HepG2 (cell line): Measurements from ENCODE around the gene TP63.

Experiments
- JUND ChIP-seq: sonication (generic); formaldehyde crosslinking; IDR thresholded peaks from 2 replicates; pipeline ENCODE4 v1.8.0; 2022; ENCODE audit warnings: mild to moderate bottlenecking, missing genetic modification reagents
- POLR2A ChIP-seq, 2 experiments: IDR thresholded peaks; 2 replicates each; pipeline ENCODE4 v1.6.1; 2011; ENCODE audit warnings: low read depth in 2 of 2, low read length in 2 of 2, mild to moderate bottlenecking in 1 of 2, moderate library complexity in 1 of 2; ENCODE audit not compliant: insufficient read depth in 1 of 2
- SMARCC2 ChIP-seq: fragments of 450-650 bp; IDR thresholded peaks from 2 replicates; pipeline ENCODE4 v1.6.1; 2017; ENCODE audit warnings: antibody characterized with exemption, mild to moderate bottlenecking
- SP4 ChIP-seq: sonication (generic); formaldehyde crosslinking; IDR thresholded peaks from 2 replicates; pipeline ENCODE4 v1.8.1; 2023; ENCODE audit warnings: mild to moderate bottlenecking, missing genetic modification reagents
- SRF ChIP-seq: IDR thresholded peaks from 2 replicates; pipeline ENCODE4 v1.6.1; 2011; ENCODE audit warnings: mild to moderate bottlenecking, low read depth, low read length, moderate library complexity
- ZNF253 ChIP-seq: sonication (generic); formaldehyde crosslinking; IDR thresholded peaks from 2 replicates; pipeline ENCODE4 v1.8.0; 2022; ENCODE audit warnings: mild to moderate bottlenecking, missing genetic modification reagents, borderline replicate concordance
- ZNF274 ChIP-seq: sonication (generic); formaldehyde crosslinking; IDR thresholded peaks from 2 replicates; pipeline ENCODE4 v1.5.1; 2020; ENCODE audit warnings: mild to moderate bottlenecking, missing genetic modification reagents
- TF ChIP-seq, protein P1 (sequence below): sonication (generic); formaldehyde crosslinking; IDR thresholded peaks from 2 replicates; pipeline ENCODE4 v1.9.0; 2021; ENCODE audit warnings: missing genetic modification reagents, borderline replicate concordance
- TF ChIP-seq, protein P2 (sequence below): sonication (generic); formaldehyde crosslinking; IDR thresholded peaks from 2 replicates; pipeline ENCODE4 v1.8.1; 2023; ENCODE audit warnings: mild to moderate bottlenecking, missing genetic modification reagents
- TF ChIP-seq, protein P3 (sequence below): sonication (generic); formaldehyde crosslinking; IDR thresholded peaks from 2 replicates; pipeline ENCODE4 v1.5.0; 2020; ENCODE audit warnings: mild to moderate bottlenecking, missing genetic modification reagents, moderate library complexity
- TF ChIP-seq, protein P4 (sequence below): sonication (generic); formaldehyde crosslinking; conservative IDR thresholded peaks from 2 replicates; pipeline ENCODE4 v1.4.0; 2020; ENCODE audit warnings: missing genetic modification reagents
- TF ChIP-seq, protein P5 (sequence below): sonication (generic); formaldehyde crosslinking; IDR thresholded peaks from 2 replicates; pipeline ENCODE4 v1.4.0; 2020; ENCODE audit warnings: missing genetic modification reagents
- TF ChIP-seq, protein P6 (sequence below): sonication (generic); formaldehyde crosslinking; IDR thresholded peaks from 2 replicates; pipeline ENCODE4 v1.8.1; 2023; ENCODE audit warnings: mild to moderate bottlenecking, missing genetic modification reagents, borderline replicate concordance

DNA sequence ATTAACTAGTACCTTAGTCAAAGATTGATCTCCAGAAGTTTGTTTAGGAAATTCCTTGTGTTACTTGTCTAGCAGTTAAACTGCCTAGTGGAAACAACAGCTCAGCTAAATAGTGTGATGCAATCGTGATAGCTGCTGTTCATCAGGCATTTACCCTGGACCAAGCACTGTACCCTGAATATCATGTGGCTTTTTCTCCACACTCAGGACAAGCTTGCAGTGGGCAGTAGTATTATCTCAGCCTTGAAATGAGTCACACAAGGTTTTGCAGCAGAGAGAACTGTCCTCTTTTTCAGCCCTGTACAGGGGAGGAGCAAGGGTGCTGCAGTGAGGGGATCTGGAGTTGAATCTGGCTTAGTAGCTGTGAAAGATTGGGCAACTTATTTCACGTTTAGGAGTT is 208.4 kb downstream of the TP63 start:
- TF ChIP-seq, protein P1, sequence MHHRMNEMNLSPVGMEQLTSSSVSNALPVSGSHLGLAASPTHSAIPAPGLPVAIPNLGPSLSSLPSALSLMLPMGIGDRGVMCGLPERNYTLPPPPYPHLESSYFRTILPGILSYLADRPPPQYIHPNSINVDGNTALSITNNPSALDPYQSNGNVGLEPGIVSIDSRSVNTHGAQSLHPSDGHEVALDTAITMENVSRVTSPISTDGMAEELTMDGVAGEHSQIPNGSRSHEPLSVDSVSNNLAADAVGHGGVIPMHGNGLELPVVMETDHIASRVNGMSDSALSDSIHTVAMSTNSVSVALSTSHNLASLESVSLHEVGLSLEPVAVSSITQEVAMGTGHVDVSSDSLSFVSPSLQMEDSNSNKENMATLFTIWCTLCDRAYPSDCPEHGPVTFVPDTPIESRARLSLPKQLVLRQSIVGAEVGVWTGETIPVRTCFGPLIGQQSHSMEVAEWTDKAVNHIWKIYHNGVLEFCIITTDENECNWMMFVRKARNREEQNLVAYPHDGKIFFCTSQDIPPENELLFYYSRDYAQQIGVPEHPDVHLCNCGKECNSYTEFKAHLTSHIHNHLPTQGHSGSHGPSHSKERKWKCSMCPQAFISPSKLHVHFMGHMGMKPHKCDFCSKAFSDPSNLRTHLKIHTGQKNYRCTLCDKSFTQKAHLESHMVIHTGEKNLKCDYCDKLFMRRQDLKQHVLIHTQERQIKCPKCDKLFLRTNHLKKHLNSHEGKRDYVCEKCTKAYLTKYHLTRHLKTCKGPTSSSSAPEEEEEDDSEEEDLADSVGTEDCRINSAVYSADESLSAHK (CRISPR knock-in tag), result no peak
- TF ChIP-seq ZNF274 (CRISPR knock-in tag), result no peak
- TF ChIP-seq, protein P2, sequence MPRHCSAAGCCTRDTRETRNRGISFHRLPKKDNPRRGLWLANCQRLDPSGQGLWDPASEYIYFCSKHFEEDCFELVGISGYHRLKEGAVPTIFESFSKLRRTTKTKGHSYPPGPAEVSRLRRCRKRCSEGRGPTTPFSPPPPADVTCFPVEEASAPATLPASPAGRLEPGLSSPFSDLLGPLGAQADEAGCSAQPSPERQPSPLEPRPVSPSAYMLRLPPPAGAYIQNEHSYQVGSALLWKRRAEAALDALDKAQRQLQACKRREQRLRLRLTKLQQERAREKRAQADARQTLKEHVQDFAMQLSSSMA (CRISPR knock-in tag), result no peak
- TF ChIP-seq, protein P3, sequence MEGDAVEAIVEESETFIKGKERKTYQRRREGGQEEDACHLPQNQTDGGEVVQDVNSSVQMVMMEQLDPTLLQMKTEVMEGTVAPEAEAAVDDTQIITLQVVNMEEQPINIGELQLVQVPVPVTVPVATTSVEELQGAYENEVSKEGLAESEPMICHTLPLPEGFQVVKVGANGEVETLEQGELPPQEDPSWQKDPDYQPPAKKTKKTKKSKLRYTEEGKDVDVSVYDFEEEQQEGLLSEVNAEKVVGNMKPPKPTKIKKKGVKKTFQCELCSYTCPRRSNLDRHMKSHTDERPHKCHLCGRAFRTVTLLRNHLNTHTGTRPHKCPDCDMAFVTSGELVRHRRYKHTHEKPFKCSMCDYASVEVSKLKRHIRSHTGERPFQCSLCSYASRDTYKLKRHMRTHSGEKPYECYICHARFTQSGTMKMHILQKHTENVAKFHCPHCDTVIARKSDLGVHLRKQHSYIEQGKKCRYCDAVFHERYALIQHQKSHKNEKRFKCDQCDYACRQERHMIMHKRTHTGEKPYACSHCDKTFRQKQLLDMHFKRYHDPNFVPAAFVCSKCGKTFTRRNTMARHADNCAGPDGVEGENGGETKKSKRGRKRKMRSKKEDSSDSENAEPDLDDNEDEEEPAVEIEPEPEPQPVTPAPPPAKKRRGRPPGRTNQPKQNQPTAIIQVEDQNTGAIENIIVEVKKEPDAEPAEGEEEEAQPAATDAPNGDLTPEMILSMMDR (CRISPR knock-in tag), result no peak
- TF ChIP-seq JUND (CRISPR knock-in tag), result no peak
- TF ChIP-seq ZNF253, result no peak
- TF ChIP-seq, protein P4, sequence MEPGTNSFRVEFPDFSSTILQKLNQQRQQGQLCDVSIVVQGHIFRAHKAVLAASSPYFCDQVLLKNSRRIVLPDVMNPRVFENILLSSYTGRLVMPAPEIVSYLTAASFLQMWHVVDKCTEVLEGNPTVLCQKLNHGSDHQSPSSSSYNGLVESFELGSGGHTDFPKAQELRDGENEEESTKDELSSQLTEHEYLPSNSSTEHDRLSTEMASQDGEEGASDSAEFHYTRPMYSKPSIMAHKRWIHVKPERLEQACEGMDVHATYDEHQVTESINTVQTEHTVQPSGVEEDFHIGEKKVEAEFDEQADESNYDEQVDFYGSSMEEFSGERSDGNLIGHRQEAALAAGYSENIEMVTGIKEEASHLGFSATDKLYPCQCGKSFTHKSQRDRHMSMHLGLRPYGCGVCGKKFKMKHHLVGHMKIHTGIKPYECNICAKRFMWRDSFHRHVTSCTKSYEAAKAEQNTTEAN, result no peak
- TF ChIP-seq, protein P5, sequence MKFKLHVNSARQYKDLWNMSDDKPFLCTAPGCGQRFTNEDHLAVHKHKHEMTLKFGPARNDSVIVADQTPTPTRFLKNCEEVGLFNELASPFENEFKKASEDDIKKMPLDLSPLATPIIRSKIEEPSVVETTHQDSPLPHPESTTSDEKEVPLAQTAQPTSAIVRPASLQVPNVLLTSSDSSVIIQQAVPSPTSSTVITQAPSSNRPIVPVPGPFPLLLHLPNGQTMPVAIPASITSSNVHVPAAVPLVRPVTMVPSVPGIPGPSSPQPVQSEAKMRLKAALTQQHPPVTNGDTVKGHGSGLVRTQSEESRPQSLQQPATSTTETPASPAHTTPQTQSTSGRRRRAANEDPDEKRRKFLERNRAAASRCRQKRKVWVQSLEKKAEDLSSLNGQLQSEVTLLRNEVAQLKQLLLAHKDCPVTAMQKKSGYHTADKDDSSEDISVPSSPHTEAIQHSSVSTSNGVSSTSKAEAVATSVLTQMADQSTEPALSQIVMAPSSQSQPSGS (CRISPR knock-in tag), result no peak
- TF ChIP-seq SMARCC2, result no peak
- no peak for TF ChIP-seq POLR2A (IDR thresholded peaks at IDR 0.05; ENCODE audit: insufficient read depth in 1 of 2, low read depth in 2 of 2, low read length in 2 of 2)
- no peak for TF ChIP-seq SP4 (CRISPR knock-in tag)
- no peak for TF ChIP-seq SRF
- TF ChIP-seq, protein P6, sequence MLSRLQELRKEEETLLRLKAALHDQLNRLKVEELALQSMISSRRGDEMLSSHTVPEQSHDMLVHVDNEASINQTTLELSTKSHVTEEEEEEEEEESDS, result no peak
